Testis (tissue), 2 donors: ENCODE data around the gene GRM5.

Experiments
- CTCF ChIP-seq, 3 experiments: fragments of 450-650 bp in 2 of 3; fragments of 200-600 bp in 1 of 3; sonication (generic) in 1 of 3; IDR thresholded peaks; one replicate each; pipeline ENCODE4 v1.5.1; 2016 to 2019; ENCODE audit warnings: antibody characterized with exemption in 3 of 3, mild to moderate bottlenecking in 2 of 3, moderate library complexity in 1 of 3
- POLR2A ChIP-seq: fragments of 450-650 bp; IDR thresholded peaks from one replicate; pipeline ENCODE4 v1.6.1; 2017; ENCODE audit warnings: antibody characterized with exemption, mild to moderate bottlenecking, moderate library complexity

- TF ChIP-seq CTCF (IDR thresholded peaks at IDR 0.05) (no peak), POLR2A (no peak)
Measured at GRCh38 chr11:88709567-88709966, 356.2 kb downstream of the GRM5 start.
